ENCODE measurements around the gene CPVL. TPM values are rescaled to one million over a fixed set of nuclear protein-coding genes. Genes with fewer than 3 reads are reported as not detected.

Gene CPVL
- total and polyA plus RNA-seq, 2 experiments from 2014 or later, result 31.9 to 37.8 TPM

- Histone ChIP-seq H3K27me3 (ENCODE audit: insufficient read depth) (no peaks in the 10 kb centered on the region), H3K4me3 (no peak overlapping the region), H3K4me2 (no peak overlapping the region), H2AFZ (no peak overlapping the region), H3K9me2 (ENCODE audit: insufficient read depth) (no peaks in the 10 kb centered on the region), H3K4me1 (ENCODE audit: insufficient read depth) (no peaks in the 10 kb centered on the region), H3K27ac (ENCODE audit: low read depth) (no peak overlapping the region), H3F3A (replicated peaks; ENCODE audit: low read depth) (no peaks in the 10 kb centered on the region), H4K20me1 (replicated peaks; ENCODE audit: insufficient read depth) (no peaks in the 10 kb centered on the region; the same call in 1 of the 2 replicates), H3K79me2 (replicated peaks; ENCODE audit: insufficient read depth) (no peaks in the 10 kb centered on the region), H3K36me3 (ENCODE audit: insufficient read depth) (no peaks in the 10 kb centered on the region)
- peaks cover 3% of the 10 kb centered on the region; the same call in 2 of the 3 replicates for H3K4me1 Mint-ChIP-seq
- H3K27ac Mint-ChIP-seq, result no peak overlapping the region
- ATAC-seq (no peak), DNase-seq (ENCODE audit: low spot score) (no peak)
- no peak overlapping the region for H3K4me3 Mint-ChIP-seq
- peaks cover 18% of the 10 kb centered on the region; the same call in 1 of the 3 replicates for H3K36me3 Mint-ChIP-seq (ENCODE audit: low read depth)
- H3K27me3 Mint-ChIP-seq (ENCODE audit: insufficient read depth, low read depth, poor library complexity), result no peaks in the 10 kb centered on the region
- no peak for TF ChIP-seq ZNF331 (CRISPR knock-in tag; IDR thresholded peaks at IDR 0.05; ENCODE audit: low read depth)
- no peaks in the 10 kb centered on the region for H3K9me3 Mint-ChIP-seq
Observed at GRCh38 chr7:29030781-29031275, 115.5 kb downstream of the CPVL start.

- ATAC-seq (no peak), DNase-seq (ENCODE audit: low spot score) (no peak)
- no peaks in the 10 kb centered on the region for H3F3A ChIP-seq (replicated peaks; ENCODE audit: low read depth)
- H2AFZ ChIP-seq, result no peak overlapping the region
- TF ChIP-seq EZH2phosphoT487 (IDR thresholded peaks at IDR 0.05; ENCODE audit: unreplicated experiment), result no peak
- TF ChIP-seq ZNF114 (CRISPR knock-in tag; IDR thresholded peaks at IDR 0.05), result no peak
- no peak for TF ChIP-seq CREB1 (CRISPR knock-in tag; IDR thresholded peaks at IDR 0.05; ENCODE audit: low read depth)
- TF ChIP-seq, protein P1, sequence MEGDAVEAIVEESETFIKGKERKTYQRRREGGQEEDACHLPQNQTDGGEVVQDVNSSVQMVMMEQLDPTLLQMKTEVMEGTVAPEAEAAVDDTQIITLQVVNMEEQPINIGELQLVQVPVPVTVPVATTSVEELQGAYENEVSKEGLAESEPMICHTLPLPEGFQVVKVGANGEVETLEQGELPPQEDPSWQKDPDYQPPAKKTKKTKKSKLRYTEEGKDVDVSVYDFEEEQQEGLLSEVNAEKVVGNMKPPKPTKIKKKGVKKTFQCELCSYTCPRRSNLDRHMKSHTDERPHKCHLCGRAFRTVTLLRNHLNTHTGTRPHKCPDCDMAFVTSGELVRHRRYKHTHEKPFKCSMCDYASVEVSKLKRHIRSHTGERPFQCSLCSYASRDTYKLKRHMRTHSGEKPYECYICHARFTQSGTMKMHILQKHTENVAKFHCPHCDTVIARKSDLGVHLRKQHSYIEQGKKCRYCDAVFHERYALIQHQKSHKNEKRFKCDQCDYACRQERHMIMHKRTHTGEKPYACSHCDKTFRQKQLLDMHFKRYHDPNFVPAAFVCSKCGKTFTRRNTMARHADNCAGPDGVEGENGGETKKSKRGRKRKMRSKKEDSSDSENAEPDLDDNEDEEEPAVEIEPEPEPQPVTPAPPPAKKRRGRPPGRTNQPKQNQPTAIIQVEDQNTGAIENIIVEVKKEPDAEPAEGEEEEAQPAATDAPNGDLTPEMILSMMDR (conservative IDR thresholded peaks at IDR 0.05; ENCODE audit: low read depth in 2 of 2), result peak in 1 of 2 experiments; percentile 26; a peak in 1 of 4 replicates
- H3K27ac ChIP-seq (ENCODE audit: low read depth), result no peak overlapping the region
- Mint-ChIP-seq H3K27me3 (ENCODE audit: insufficient read depth, low read depth, poor library complexity) (no peaks in the 10 kb centered on the region), H3K4me3 (no peak overlapping the region), H3K9me3 (peaks cover 18% of the 10 kb centered on the region), H3K27ac (no peak overlapping the region), H3K36me3 (ENCODE audit: low read depth) (peaks cover 35% of the 10 kb centered on the region), H3K4me1 (no peaks in the 10 kb centered on the region; the same call in 2 of the 3 replicates)
- H3K4me2 ChIP-seq, result no peak overlapping the region
- H3K4me1 ChIP-seq (ENCODE audit: insufficient read depth), result no peaks in the 10 kb centered on the region
- 0 out of 2 replicates have a peak, but pooled peaks cover 3% of the 10 kb centered on the region for H3K36me3 ChIP-seq (ENCODE audit: insufficient read depth)
- H3K9me2 ChIP-seq (ENCODE audit: insufficient read depth), result 0 out of 2 replicates have a peak, but pooled peaks cover 2% of the 10 kb centered on the region
- no peaks in the 10 kb centered on the region for H4K20me1 ChIP-seq (replicated peaks; ENCODE audit: insufficient read depth)
- no peaks in the 10 kb centered on the region for H3K79me2 ChIP-seq (replicated peaks; ENCODE audit: insufficient read depth)
- H3K4me3 ChIP-seq, result no peak overlapping the region
- no peaks in the 10 kb centered on the region for H3K27me3 ChIP-seq (ENCODE audit: insufficient read depth)
Observed at GRCh38 chr7:29022291-29022988, 123.9 kb downstream of the CPVL start.

DNA sequence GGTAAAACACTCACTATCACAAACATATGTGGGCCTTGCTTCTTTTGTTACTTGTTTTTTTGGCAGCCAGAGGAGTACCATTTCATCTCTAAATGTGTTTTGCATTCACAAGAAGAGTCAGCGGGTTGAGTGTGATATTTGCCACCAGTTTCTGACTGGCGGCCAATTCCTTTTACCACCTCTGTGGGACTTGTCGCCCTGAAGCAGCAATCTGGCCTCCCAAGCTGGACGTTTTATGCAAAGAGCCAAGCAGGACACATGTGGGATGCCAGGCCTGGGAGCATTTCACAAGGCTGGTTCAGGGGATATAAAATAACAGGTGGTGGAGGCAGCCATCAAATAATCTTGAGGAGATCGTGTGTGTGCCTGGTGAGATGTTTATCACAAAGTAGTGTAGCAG, 126.4 kb downstream of the CPVL start:
- Mint-ChIP-seq H3K9me3 (peaks cover 16% of the 10 kb centered on the region), H3K4me3 (no peak overlapping the region), H3K27me3 (ENCODE audit: insufficient read depth, low read depth, poor library complexity) (no peaks in the 10 kb centered on the region), H3K4me1 (no peaks in the 10 kb centered on the region; the same call in 2 of the 3 replicates), H3K36me3 (ENCODE audit: low read depth) (peaks cover 29% of the 10 kb centered on the region), H3K27ac (0 out of 2 replicates have a peak overlapping the region, but pooled peaks have one; percentile 22)
- Histone ChIP-seq H3K36me3 (ENCODE audit: insufficient read depth) (0 out of 2 replicates have a peak, but pooled peaks cover 3% of the 10 kb centered on the region), H3K4me3 (no peak overlapping the region), H3F3A (replicated peaks; ENCODE audit: low read depth) (no peaks in the 10 kb centered on the region), H2AFZ (no peak overlapping the region), H3K79me2 (replicated peaks; ENCODE audit: insufficient read depth) (no peaks in the 10 kb centered on the region), H4K20me1 (replicated peaks; ENCODE audit: insufficient read depth) (no peaks in the 10 kb centered on the region), H3K4me2 (no peak overlapping the region), H3K27me3 (ENCODE audit: insufficient read depth) (no peaks in the 10 kb centered on the region), H3K27ac (ENCODE audit: low read depth) (no peak overlapping the region), H3K9me2 (ENCODE audit: insufficient read depth) (0 out of 2 replicates have a peak, but pooled peaks cover 5% of the 10 kb centered on the region), H3K4me1 (ENCODE audit: insufficient read depth) (no peaks in the 10 kb centered on the region)
- ATAC-seq (no peak), DNase-seq (ENCODE audit: low spot score) (no peak)
- no peak for TF ChIP-seq EZH2phosphoT487 (IDR thresholded peaks at IDR 0.05; ENCODE audit: unreplicated experiment)
- TF ChIP-seq NANOG (IDR thresholded peaks at IDR 0.05; ENCODE audit: borderline replicate concordance), result no peak
- no peak for TF ChIP-seq ZNF114 (CRISPR knock-in tag; IDR thresholded peaks at IDR 0.05)
- no peak for TF ChIP-seq POLR2AphosphoS5 (IDR thresholded peaks at IDR 0.05; ENCODE audit: low read depth)
- TF ChIP-seq JUNB (IDR thresholded peaks at IDR 0.05; ENCODE audit: unreplicated experiment), result no peak
- TF ChIP-seq, protein P1 (conservative IDR thresholded peaks at IDR 0.05; ENCODE audit: low read depth in 2 of 2), result no peak
- no peak for TF ChIP-seq CREB1 (CRISPR knock-in tag; IDR thresholded peaks at IDR 0.05; ENCODE audit: low read depth)
- TF ChIP-seq EZH2 (IDR thresholded peaks at IDR 0.05; ENCODE audit: low read depth, unreplicated experiment), result no peak
- TF ChIP-seq, protein P2, sequence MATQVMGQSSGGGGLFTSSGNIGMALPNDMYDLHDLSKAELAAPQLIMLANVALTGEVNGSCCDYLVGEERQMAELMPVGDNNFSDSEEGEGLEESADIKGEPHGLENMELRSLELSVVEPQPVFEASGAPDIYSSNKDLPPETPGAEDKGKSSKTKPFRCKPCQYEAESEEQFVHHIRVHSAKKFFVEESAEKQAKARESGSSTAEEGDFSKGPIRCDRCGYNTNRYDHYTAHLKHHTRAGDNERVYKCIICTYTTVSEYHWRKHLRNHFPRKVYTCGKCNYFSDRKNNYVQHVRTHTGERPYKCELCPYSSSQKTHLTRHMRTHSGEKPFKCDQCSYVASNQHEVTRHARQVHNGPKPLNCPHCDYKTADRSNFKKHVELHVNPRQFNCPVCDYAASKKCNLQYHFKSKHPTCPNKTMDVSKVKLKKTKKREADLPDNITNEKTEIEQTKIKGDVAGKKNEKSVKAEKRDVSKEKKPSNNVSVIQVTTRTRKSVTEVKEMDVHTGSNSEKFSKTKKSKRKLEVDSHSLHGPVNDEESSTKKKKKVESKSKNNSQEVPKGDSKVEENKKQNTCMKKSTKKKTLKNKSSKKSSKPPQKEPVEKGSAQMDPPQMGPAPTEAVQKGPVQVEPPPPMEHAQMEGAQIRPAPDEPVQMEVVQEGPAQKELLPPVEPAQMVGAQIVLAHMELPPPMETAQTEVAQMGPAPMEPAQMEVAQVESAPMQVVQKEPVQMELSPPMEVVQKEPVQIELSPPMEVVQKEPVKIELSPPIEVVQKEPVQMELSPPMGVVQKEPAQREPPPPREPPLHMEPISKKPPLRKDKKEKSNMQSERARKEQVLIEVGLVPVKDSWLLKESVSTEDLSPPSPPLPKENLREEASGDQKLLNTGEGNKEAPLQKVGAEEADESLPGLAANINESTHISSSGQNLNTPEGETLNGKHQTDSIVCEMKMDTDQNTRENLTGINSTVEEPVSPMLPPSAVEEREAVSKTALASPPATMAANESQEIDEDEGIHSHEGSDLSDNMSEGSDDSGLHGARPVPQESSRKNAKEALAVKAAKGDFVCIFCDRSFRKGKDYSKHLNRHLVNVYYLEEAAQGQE (IDR thresholded peaks at IDR 0.05; ENCODE audit: unreplicated experiment), result no peak
